Activated B cell treated with CpG ODN at 0.5 μM for 24 hours (primary cell): ENCODE measurements around the gene XDH. TPM values are rescaled to one million over a fixed set of nuclear protein-coding genes. Genes with fewer than 3 reads are reported as not detected.

Experiments
- ATAC-seq: fragments of 200-7000 bp; cut with Tn5 transposase; one replicate; pipeline ENCODE4 v1.10.0; 2021; ENCODE audit warnings: low read depth, mild to moderate bottlenecking, moderate library complexity
- CTCF ChIA-PET: fragments of 350-600 bp; sonication (Branson Sonifier 250); formaldehyde crosslinking; loops from one replicate; lab custom pipeline; 2021; ENCODE audit warnings: antibody characterized with exemption; lab: Charles Lee
- POLR2A ChIA-PET: fragments of 350-600 bp; sonication (Branson Sonifier 250); formaldehyde crosslinking; loops from one replicate; lab custom pipeline; 2021; ENCODE audit warnings: antibody characterized with exemption; lab: Charles Lee
- DNase-seq: peaks from one replicate; pipeline ENCODE4 v3.0.0; 2022
- H3K27ac Mint-ChIP-seq: one replicate; pipeline ENCODE4 v1.8.0; 2020; ENCODE audit warnings: mixed read lengths
- H3K27me3 Mint-ChIP-seq: one replicate; pipeline ENCODE4 v1.8.0; 2021; ENCODE audit warnings: mixed read lengths
- H3K36me3 Mint-ChIP-seq: one replicate; pipeline ENCODE4 v1.8.0; 2021; ENCODE audit warnings: low read depth, mixed read lengths
- H3K4me1 Mint-ChIP-seq: one replicate; pipeline ENCODE4 v1.8.0; 2021; ENCODE audit warnings: mixed read lengths
- H3K4me3 Mint-ChIP-seq: one replicate; pipeline ENCODE4 v1.8.0; 2020; ENCODE audit warnings: mild to moderate bottlenecking, mixed read lengths
- H3K9me3 Mint-ChIP-seq: one replicate; pipeline ENCODE4 v1.8.0; 2020; ENCODE audit warnings: mixed read lengths
- intact Hi-C: fragments of 100-400 bp; cut with micrococcal nuclease; formaldehyde crosslinking; loops from one replicate; pipeline ENCODE4 v1.15.1; 2024
- total RNA-seq: library from RNA; stranded (reverse); gene quantifications from 2 replicates; pipeline ENCODE4 v1.2.3, GENCODE V29; 2022
- TF ChIP-seq, protein P1 (sequence below): fragments of 200-600 bp; IDR thresholded peaks from one replicate; pipeline ENCODE4 v1.8.0; 2022; ENCODE audit warnings: antibody characterized with exemption, mild to moderate bottlenecking

Gene XDH
- total RNA-seq, 1 donor from 2014 or later = not detected

DNA sequence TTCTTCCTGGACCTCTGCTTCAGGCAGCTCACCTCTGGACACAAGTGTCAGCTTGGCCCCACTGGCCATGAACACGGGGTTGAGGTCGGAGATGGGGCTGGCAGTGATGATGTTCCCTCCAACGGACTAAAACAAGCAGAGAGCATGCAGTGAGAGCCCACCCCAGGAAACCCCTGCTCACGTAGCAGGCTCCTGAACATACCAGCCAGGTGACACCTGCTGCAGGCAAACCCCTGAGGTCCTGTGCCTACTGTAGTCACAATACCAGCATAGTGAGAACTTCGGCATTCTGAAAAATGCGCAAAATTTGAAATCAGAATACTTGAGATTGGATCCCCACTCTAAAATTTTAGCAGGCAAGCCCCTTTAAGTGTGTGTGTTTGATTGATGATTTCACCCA lies 32.9 kb downstream of the XDH start:
- ChIA-PET POLR2A (no interaction called here), CTCF (no interaction called here)
- H3K27me3 Mint-ChIP-seq = peaks cover 4% of the 10 kb centered on the region
- H3K9me3 Mint-ChIP-seq = no peaks in the 10 kb centered on the region
- H3K4me3 Mint-ChIP-seq = no peak overlapping the region
- ATAC-seq (no peak), DNase-seq (no peak)
- no peaks in the 10 kb centered on the region for H3K4me1 Mint-ChIP-seq
- TF ChIP-seq, protein P1, sequence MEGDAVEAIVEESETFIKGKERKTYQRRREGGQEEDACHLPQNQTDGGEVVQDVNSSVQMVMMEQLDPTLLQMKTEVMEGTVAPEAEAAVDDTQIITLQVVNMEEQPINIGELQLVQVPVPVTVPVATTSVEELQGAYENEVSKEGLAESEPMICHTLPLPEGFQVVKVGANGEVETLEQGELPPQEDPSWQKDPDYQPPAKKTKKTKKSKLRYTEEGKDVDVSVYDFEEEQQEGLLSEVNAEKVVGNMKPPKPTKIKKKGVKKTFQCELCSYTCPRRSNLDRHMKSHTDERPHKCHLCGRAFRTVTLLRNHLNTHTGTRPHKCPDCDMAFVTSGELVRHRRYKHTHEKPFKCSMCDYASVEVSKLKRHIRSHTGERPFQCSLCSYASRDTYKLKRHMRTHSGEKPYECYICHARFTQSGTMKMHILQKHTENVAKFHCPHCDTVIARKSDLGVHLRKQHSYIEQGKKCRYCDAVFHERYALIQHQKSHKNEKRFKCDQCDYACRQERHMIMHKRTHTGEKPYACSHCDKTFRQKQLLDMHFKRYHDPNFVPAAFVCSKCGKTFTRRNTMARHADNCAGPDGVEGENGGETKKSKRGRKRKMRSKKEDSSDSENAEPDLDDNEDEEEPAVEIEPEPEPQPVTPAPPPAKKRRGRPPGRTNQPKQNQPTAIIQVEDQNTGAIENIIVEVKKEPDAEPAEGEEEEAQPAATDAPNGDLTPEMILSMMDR = no peak
- H3K36me3 Mint-ChIP-seq = no peaks in the 10 kb centered on the region
- intact Hi-C loops = no loop called here
- no peak overlapping the region for H3K27ac Mint-ChIP-seq

- Mint-ChIP-seq H3K27me3 (peaks cover 4% of the 10 kb centered on the region), H3K36me3 (no peaks in the 10 kb centered on the region), H3K9me3 (no peaks in the 10 kb centered on the region), H3K4me1 (no peaks in the 10 kb centered on the region), H3K4me3 (no peak overlapping the region), H3K27ac (no peak overlapping the region)
- DNase-seq (no peak), ATAC-seq (no peak)
- ChIA-PET CTCF (no interaction called here), POLR2A (no interaction called here)
- intact Hi-C loops = no loop called here
- TF ChIP-seq, protein P1 = no peak
Observed at GRCh38 chr2:31380243-31380642, 34.3 kb downstream of the XDH start.

- peaks cover 4% of the 10 kb centered on the region for H3K27me3 Mint-ChIP-seq
- intact Hi-C loops = no loop called here
- DNase-seq = no peak
- ChIA-PET CTCF (no interaction called here), POLR2A (no interaction called here)
- H3K36me3 Mint-ChIP-seq = no peaks in the 10 kb centered on the region
- H3K27ac Mint-ChIP-seq = no peak overlapping the region
- no peaks in the 10 kb centered on the region for H3K4me1 Mint-ChIP-seq
- H3K9me3 Mint-ChIP-seq = no peaks in the 10 kb centered on the region
- TF ChIP-seq, protein P1 = no peak
- no peak for ATAC-seq
- H3K4me3 Mint-ChIP-seq = no peak overlapping the region
Observed at GRCh38 chr2:31379747-31380146, 34.8 kb downstream of the XDH start.

DNA sequence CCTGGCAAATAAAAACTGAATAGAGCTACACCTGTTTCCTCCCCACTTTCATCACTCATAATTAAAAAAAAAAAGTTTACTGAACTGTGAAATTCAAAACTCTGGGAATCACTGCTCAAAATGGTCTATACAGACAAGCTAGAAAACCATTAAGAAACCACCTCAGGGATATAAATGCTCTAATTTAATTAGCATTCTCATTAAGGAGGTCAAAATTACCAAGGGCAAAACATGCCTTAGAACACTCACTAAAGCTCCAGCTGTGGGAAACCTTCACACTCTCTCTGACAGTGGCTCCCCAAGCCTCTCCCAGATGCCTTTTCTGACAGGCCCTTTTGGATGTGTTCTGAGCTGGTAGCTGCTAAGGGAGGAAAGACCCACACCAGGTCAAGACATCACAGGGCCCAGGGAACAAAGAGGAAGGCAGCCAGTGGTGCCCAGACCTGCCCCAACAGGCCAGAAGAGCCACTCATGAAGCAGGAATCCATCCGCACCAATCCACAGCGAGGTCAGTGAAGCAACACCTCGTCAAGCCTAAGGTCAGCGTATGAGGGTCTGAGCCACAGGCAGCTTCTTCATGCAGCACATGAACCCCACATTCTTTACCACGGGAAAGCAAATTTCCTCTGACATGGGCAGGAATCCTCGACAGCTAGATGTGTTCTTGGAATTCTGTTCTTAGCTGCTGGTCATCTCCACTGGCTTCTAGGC lies 35.6 kb downstream of the XDH start:
- intact Hi-C loops = no loop called here
- H3K4me3 Mint-ChIP-seq = no peak overlapping the region
- CTCF ChIA-PET = no interaction called here
- no peak overlapping the region for H3K27ac Mint-ChIP-seq
- no peaks in the 10 kb centered on the region for H3K4me1 Mint-ChIP-seq
- no peak for ATAC-seq
- POLR2A ChIA-PET = no interaction called here
- no peak for DNase-seq
- H3K9me3 Mint-ChIP-seq = no peaks in the 10 kb centered on the region
- H3K36me3 Mint-ChIP-seq = no peaks in the 10 kb centered on the region
- H3K27me3 Mint-ChIP-seq = peaks cover 4% of the 10 kb centered on the region
- TF ChIP-seq, protein P1 = no peak

- DNase-seq (no peak), ATAC-seq (no peak)
- H3K4me1 Mint-ChIP-seq = no peaks in the 10 kb centered on the region
- no peaks in the 10 kb centered on the region for H3K9me3 Mint-ChIP-seq
- POLR2A ChIA-PET = no interaction called here
- H3K27ac Mint-ChIP-seq = no peak overlapping the region
- CTCF ChIA-PET = no interaction called here
- TF ChIP-seq, protein P1 = no peak
- intact Hi-C loops = no loop called here
- H3K27me3 Mint-ChIP-seq = peaks cover 4% of the 10 kb centered on the region
- H3K4me3 Mint-ChIP-seq = no peak overlapping the region
- H3K36me3 Mint-ChIP-seq = no peaks in the 10 kb centered on the region
Observed at GRCh38 chr2:31378389-31378788, 36.2 kb downstream of the XDH start.
